GM12878 (cell line): ENCODE results near the gene PPP1R7. TPM values are rescaled to one million over a fixed set of nuclear protein-coding genes. Genes with fewer than 3 reads are reported as not detected.

Source experiments
- ATF7 ChIP-seq: fragments of 450-650 bp; IDR thresholded peaks from 2 replicates; pipeline ENCODE4 v1.6.1; 2016; ENCODE audit warnings: low read depth, mild to moderate bottlenecking
- BHLHE40 ChIP-seq, 2 experiments: fragments of 450-650 bp in 1 of 2; IDR thresholded peaks; 2 replicates each; pipeline ENCODE4 v1.6.1; 2011 to 2017; ENCODE audit warnings: low read depth in 2 of 2, borderline replicate concordance in 1 of 2, improper control_type of control experiment in 1 of 2, low read length in 1 of 2, mild to moderate bottlenecking in 1 of 2
- CHD1 ChIP-seq: IDR thresholded peaks from 2 replicates; pipeline ENCODE4 v1.6.1; 2012; ENCODE audit warnings: low read depth, low read length, improper control_type of control experiment
- CREB1 ChIP-seq: IDR thresholded peaks from 2 replicates; pipeline ENCODE4 v1.6.1; 2012; ENCODE audit warnings: low read depth, mild to moderate bottlenecking, inconsistent platforms
- CREM ChIP-seq: IDR thresholded peaks from 2 replicates; pipeline ENCODE4 v1.6.1; 2014; ENCODE audit warnings: antibody characterized with exemption, low read depth
- EP300 ChIP-seq, 2 experiments: fragments of 150-350 bp in 1 of 2; IDR thresholded peaks; 2 replicates each; pipeline ENCODE4 v1.6.1; 2011 to 2012; ENCODE audit warnings: low read depth in 2 of 2, low read length in 2 of 2, borderline replicate concordance in 1 of 2, improper control_type of control experiment in 1 of 2, inconsistent platforms in 1 of 2; ENCODE audit not compliant: control insufficient read depth in 1 of 2
- GATAD2B ChIP-seq: fragments of 450-650 bp; conservative IDR thresholded peaks from 2 replicates; pipeline ENCODE4 v1.6.1; 2017; ENCODE audit warnings: low read depth, mild to moderate bottlenecking, moderate library complexity
- HDAC6 ChIP-seq: fragments of 200-600 bp; sonication (generic); IDR thresholded peaks from one replicate; pipeline ENCODE4 v1.8.0; 2017; ENCODE audit warnings: antibody characterized with exemption; ENCODE audit not compliant: unreplicated experiment
- PAX8 ChIP-seq: fragments of 450-650 bp; IDR thresholded peaks from 2 replicates; pipeline ENCODE4 v1.6.1; 2017; ENCODE audit warnings: mild to moderate bottlenecking, moderate library complexity
- POLR2A ChIP-seq: IDR thresholded peaks from 2 replicates; pipeline ENCODE4 v1.6.1; 2011; ENCODE audit warnings: low read depth, mild to moderate bottlenecking, low read length
- POLR2AphosphoS2 ChIP-seq: IDR thresholded peaks from 2 replicates; pipeline ENCODE4 v1.6.1; 2011; ENCODE audit warnings: low read depth, mild to moderate bottlenecking, low read length, improper control_type of control experiment, moderate library complexity
- PRDM15 ChIP-seq: fragments of 450-650 bp; formaldehyde crosslinking; IDR thresholded peaks from 2 replicates; pipeline ENCODE4 v1.4.0; 2020; ENCODE audit warnings: mild to moderate bottlenecking, moderate library complexity
- REST ChIP-seq: IDR thresholded peaks from 2 replicates; pipeline ENCODE4 v1.6.1; 2012; ENCODE audit warnings: mild to moderate bottlenecking, low read depth, low read length
- SMAD1 ChIP-seq: fragments of 450-650 bp; IDR thresholded peaks from 2 replicates; pipeline ENCODE4 v1.6.1; 2018; ENCODE audit warnings: mild to moderate bottlenecking, low read depth; ENCODE audit not compliant: partially characterized antibody
- SUPT20H ChIP-seq: IDR thresholded peaks from 2 replicates; pipeline ENCODE4 v1.6.1; 2011; ENCODE audit warnings: low read depth, mild to moderate bottlenecking, low read length, moderate library complexity, borderline replicate concordance; ENCODE audit not compliant: control insufficient read depth
- TAF1 ChIP-seq: IDR thresholded peaks from 2 replicates; pipeline ENCODE4 v1.6.1; 2011; ENCODE audit warnings: mild to moderate bottlenecking, low read depth, low read length, borderline replicate concordance
- TBL1XR1 ChIP-seq: IDR thresholded peaks from 2 replicates; pipeline ENCODE4 v1.6.1; 2012; ENCODE audit warnings: low read depth, low read length, improper control_type of control experiment
- ZBTB33 ChIP-seq: fragments of 450-650 bp; IDR thresholded peaks from 2 replicates; pipeline ENCODE4 v1.6.1; 2017; ENCODE audit warnings: mild to moderate bottlenecking
- ZNF24 ChIP-seq: fragments of 450-650 bp; IDR thresholded peaks from 2 replicates; pipeline ENCODE4 v1.6.1; 2017; ENCODE audit warnings: antibody characterized with exemption, mild to moderate bottlenecking
- ZNF274 ChIP-seq: IDR thresholded peaks from one replicate; pipeline ENCODE4 v1.8.0; 2011; ENCODE audit not compliant: insufficient read length, insufficient read depth
- ZSCAN29 ChIP-seq: fragments of 450-650 bp; IDR thresholded peaks from 2 replicates; pipeline ENCODE4 v1.6.1; 2017; ENCODE audit warnings: mild to moderate bottlenecking, moderate library complexity
- polyA plus RNA-seq, 11 experiments: library from polyadenylated mRNA; depleted of rRNA in 4 of 11; unstranded in 6 of 11; stranded (reverse) in 5 of 11; fragments of >200 nt; fragmentation: Nextera tagmentation in 4 of 11; fragmentation: Illumina TruSeq in 1 of 11; extraction: Ambion mirVana in 4 of 11; extraction: Trizol in 1 of 11; gene quantifications; 1 replicate in 1 of 11; 2 replicates in 10 of 11; pipeline versions ENCODE4 v1.2.1 to v1.2.3, GENCODE V29; 2011 to 2016; ENCODE audit warnings: inconsistent platforms in 2 of 11, missing spikeins in 2 of 11, low read depth in 1 of 11
- total RNA-seq, 4 experiments: library from RNA; depleted of rRNA in 3 of 4; stranded (reverse); fragments of >200 nt in 3 of 4; fragmentation: Illumina TruSeq in 1 of 4; extraction: Trizol in 1 of 4; gene quantifications; 2 replicates each; pipeline versions ENCODE4 v1.2.1 to v1.2.3, GENCODE V29; 2013 to 2021
- TF ChIP-seq, protein P1 (sequence below): IDR thresholded peaks from 2 replicates; pipeline ENCODE4 v1.6.1; 2012; ENCODE audit warnings: low read length, inconsistent platforms

The PPP1R7 gene
- total and polyA plus RNA-seq, 10 of the 15 experiments (the other 5 are each of a cell fraction or from before 2014, with no cell fraction given) = 78.5 to 174 (median 93.7) TPM

DNA sequence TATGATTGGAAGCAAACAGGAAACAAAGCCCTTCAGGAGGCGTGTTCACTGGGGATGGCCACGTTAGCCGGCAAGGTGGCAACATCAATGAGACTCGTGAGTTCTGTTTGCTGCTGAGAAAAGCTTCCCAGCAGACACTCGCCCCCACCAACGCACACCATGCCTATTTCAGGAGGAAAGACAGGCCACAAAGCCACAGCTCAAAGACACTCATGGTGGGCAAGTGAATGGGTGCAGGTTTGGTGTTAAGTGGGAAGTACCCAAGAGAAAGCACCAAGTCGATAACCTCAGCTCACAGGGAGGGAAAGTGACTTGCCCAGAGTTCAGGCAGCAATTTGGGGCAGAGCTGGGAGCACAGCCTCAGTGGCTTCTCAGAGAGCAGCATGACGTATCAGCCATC, 37.7 kb upstream of the PPP1R7 start (continued):
- TF ChIP-seq, protein P1, sequence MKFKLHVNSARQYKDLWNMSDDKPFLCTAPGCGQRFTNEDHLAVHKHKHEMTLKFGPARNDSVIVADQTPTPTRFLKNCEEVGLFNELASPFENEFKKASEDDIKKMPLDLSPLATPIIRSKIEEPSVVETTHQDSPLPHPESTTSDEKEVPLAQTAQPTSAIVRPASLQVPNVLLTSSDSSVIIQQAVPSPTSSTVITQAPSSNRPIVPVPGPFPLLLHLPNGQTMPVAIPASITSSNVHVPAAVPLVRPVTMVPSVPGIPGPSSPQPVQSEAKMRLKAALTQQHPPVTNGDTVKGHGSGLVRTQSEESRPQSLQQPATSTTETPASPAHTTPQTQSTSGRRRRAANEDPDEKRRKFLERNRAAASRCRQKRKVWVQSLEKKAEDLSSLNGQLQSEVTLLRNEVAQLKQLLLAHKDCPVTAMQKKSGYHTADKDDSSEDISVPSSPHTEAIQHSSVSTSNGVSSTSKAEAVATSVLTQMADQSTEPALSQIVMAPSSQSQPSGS = peak; percentile 66
- TF ChIP-seq ZBTB33 = no peak
- TF ChIP-seq BHLHE40 (IDR thresholded peaks at IDR 0.05; ENCODE audit: borderline replicate concordance in 1 of 2, low read depth in 2 of 2, low read length in 1 of 2) = peak; percentile 77 to 80
- TF ChIP-seq TBL1XR1 = peak; percentile 52; the same call in 1 of the 2 replicates
- TF ChIP-seq PRDM15 = no peak
- no peak for TF ChIP-seq CREB1
- TF ChIP-seq PAX8 = no peak
- 0 out of 2 replicates have a peak, but pooled peaks have one; percentile 16 for TF ChIP-seq POLR2A
- TF ChIP-seq ZNF274 = no peak
- no peak for TF ChIP-seq CHD1
- 0 out of 2 replicates have a peak, but pooled peaks have one; percentile 28 for TF ChIP-seq POLR2AphosphoS2
- TF ChIP-seq TAF1 = no peak
- no peak for TF ChIP-seq ATF7
- TF ChIP-seq SUPT20H = no peak
- no peak; the same call in 1 of the 2 replicates for TF ChIP-seq GATAD2B
- no peak for TF ChIP-seq SMAD1
- TF ChIP-seq EP300 (IDR thresholded peaks at IDR 0.05; ENCODE audit: borderline replicate concordance in 1 of 2, control insufficient read depth in 1 of 2, low read depth in 2 of 2, low read length in 2 of 2) = peak in 1 of 2 experiments; percentile 13; a peak in 1 of 4 replicates
- TF ChIP-seq ZSCAN29 = no peak
- TF ChIP-seq HDAC6 = no peak
- TF ChIP-seq CREM = no peak
- TF ChIP-seq REST = no peak
- TF ChIP-seq ZNF24 = no peak
